Keratinocyte (primary cell): ENCODE data around the gene THRB. TPM values are rescaled to one million over a fixed set of nuclear protein-coding genes. Genes with fewer than 3 reads are reported as not detected.

Experiments used
- DNase-seq: peaks from one replicate; pipeline ENCODE4 v3.0.0-alpha.2; 2011; ENCODE audit warnings: low read depth, missing footprints, low spot score
- FAIRE-seq: peaks from 2 replicates; lab custom pipeline; 2011; peaks lifted over from hg19 to GRCh38; lab: Jason Lieb, UNC
- H2AFZ ChIP-seq: 2 replicates; pipeline ENCODE4 v1.6.0; 2012; ENCODE audit warnings: low read length, control low read depth, inconsistent platforms; ENCODE audit not compliant: control insufficient read depth
- H3K27ac ChIP-seq: 2 replicates; pipeline ENCODE4 v1.5.1; 2011; ENCODE audit warnings: low read length; ENCODE audit not compliant: control insufficient read depth, insufficient read depth
- H3K27me3 ChIP-seq: 3 replicates; pipeline ENCODE4 v1.6.0; 2011; ENCODE audit warnings: low read length; ENCODE audit not compliant: control insufficient read depth, insufficient read depth; ENCODE audit errors: extremely low read depth
- H3K36me3 ChIP-seq, 2 experiments: 2 replicates in 1 of 2; 3 replicates in 1 of 2; pipeline ENCODE4 v1.5.1; 2011; ENCODE audit warnings: low read length in 2 of 2, mild to moderate bottlenecking in 1 of 2; ENCODE audit not compliant: control insufficient read depth in 2 of 2, insufficient read depth in 2 of 2; ENCODE audit errors: extremely low read depth in 1 of 2
- H3K4me1 ChIP-seq: 3 replicates; pipeline ENCODE4 v1.5.1; 2011; ENCODE audit warnings: low read length; ENCODE audit not compliant: control insufficient read depth, insufficient read depth; ENCODE audit errors: extremely low read depth
- H3K4me2 ChIP-seq: 3 replicates; pipeline ENCODE4 v1.6.0; 2011; ENCODE audit warnings: low read depth, low read length; ENCODE audit not compliant: control insufficient read depth, insufficient read depth; ENCODE audit errors: extremely low read depth
- H3K4me3 ChIP-seq, 3 experiments: fragments of 200-600 bp in 1 of 3; sonication (generic) in 1 of 3; 2 replicates in 2 of 3; 3 replicates in 1 of 3; pipeline ENCODE4 v1.5.1; 2011 to 2016; ENCODE audit warnings: low read length in 3 of 3, mild to moderate bottlenecking in 3 of 3, control low read depth in 2 of 3, inconsistent platforms in 1 of 3, low read depth in 1 of 3, mixed read lengths in 1 of 3, mixed run types in 1 of 3, moderate library complexity in 1 of 3; ENCODE audit not compliant: control insufficient read depth in 2 of 3, insufficient read depth in 2 of 3; ENCODE audit errors: extremely low read depth in 1 of 3
- H3K79me2 ChIP-seq: 2 replicates; pipeline ENCODE4 v1.6.0; 2012; ENCODE audit warnings: low read length; ENCODE audit not compliant: control insufficient read depth, insufficient read depth
- H3K9ac ChIP-seq: 3 replicates; pipeline ENCODE4 v1.6.0; 2011; ENCODE audit warnings: low read length; ENCODE audit not compliant: control insufficient read depth, insufficient read depth; ENCODE audit errors: extremely low read depth
- H3K9me1 ChIP-seq: 3 replicates; pipeline ENCODE4 v1.6.0; 2011; ENCODE audit warnings: low read length; ENCODE audit not compliant: control insufficient read depth, insufficient read depth; ENCODE audit errors: extremely low read depth
- H3K9me3 ChIP-seq: 2 replicates; pipeline ENCODE4 v1.5.1; 2012; ENCODE audit warnings: low read depth, low read length; ENCODE audit not compliant: control insufficient read depth
- H4K20me1 ChIP-seq: 3 replicates; pipeline ENCODE4 v1.6.0; 2011; ENCODE audit warnings: low read length; ENCODE audit not compliant: control insufficient read depth, insufficient read depth; ENCODE audit errors: extremely low read depth
- EZH2 ChIP-seq: IDR thresholded peaks from one replicate; pipeline ENCODE4 v1.6.1; 2012; ENCODE audit warnings: inconsistent platforms, mild to moderate bottlenecking, low read length, moderate library complexity
- dilution Hi-C: fragments of 300-500 bp; cut with MboI; formaldehyde crosslinking; loops from one replicate; pipeline ENCODE4 v1.7.0; 2020; ENCODE audit warnings: low sequenced_read_pairs; ENCODE audit not compliant: extremely low pct_ligation_motif_present
- polyA plus RNA-seq, 5 experiments: library from polyadenylated mRNA; depleted of rRNA in 3 of 5; stranded (reverse) in 3 of 5; stranded (forward) in 1 of 5; unstranded in 1 of 5; fragments of >200 nt; gene quantifications; 1 replicate in 1 of 5; 2 replicates in 3 of 5; 3 replicates in 1 of 5; pipeline versions ENCODE4 v1.2.1 to v1.2.3, GENCODE V29; 2011 to 2012; ENCODE audit warnings: missing spikeins in 2 of 5, low read depth in 1 of 5, low replicate concordance in 1 of 5
- TF ChIP-seq, protein P1 (sequence below), 3 experiments: IDR thresholded peaks in 1 of 3; conservative IDR thresholded peaks in 1 of 3; optimal IDR thresholded peaks in 1 of 3; 2 replicates in 2 of 3; 3 replicates in 1 of 3; pipeline versions ENCODE3 to v1.5.1; 2011; ENCODE audit warnings: low read length in 3 of 3, mild to moderate bottlenecking in 3 of 3, moderate library complexity in 2 of 3, control low read depth in 1 of 3, inconsistent platforms in 1 of 3; ENCODE audit not compliant: insufficient read depth in 2 of 3; ENCODE audit errors: extremely low read depth in 1 of 3

The THRB gene
- polyA plus RNA-seq, 1 donor (not counting 4 experiments of a cell fraction or from before 2014, with no cell fraction given) = 2.6 TPM

DNA sequence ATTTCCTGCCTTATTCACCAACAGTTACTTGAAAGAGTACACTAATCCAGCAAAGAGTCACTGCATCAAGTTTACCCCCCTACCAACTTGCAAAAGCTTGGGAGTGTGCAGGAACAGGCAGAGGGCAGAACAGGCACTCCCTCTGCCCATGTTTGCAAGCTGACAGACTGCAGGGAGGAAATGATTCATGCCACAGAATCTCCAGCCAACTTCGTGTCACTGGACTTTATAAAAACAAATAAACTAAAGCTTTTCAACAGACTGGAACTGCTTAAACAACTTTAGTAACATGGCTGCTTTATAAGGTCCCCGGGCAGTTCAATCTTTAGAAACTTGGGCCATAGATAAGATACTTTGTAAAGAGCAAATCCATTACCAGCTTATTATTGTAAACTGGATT is 129.5 kb downstream of the THRB start:
- Histone ChIP-seq H3K4me1 (peaks cover 17% of the 10 kb centered on the region), H3K9me3 (no peaks in the 10 kb centered on the region), H3K9ac (no peak overlapping the region), H3K4me2 (peak overlapping the region; percentile 24), H3K4me3 (peak overlapping the region in 1 of 3 experiments; percentile 22), H3K27ac (no peak overlapping the region), H3K79me2 (no peaks in the 10 kb centered on the region), H3K9me1 (no peaks in the 10 kb centered on the region), H2AFZ (no peak overlapping the region), H3K36me3 (no peaks in the 10 kb centered on the region), H3K27me3 (no peaks in the 10 kb centered on the region), H4K20me1 (no peaks in the 10 kb centered on the region)
- peak; percentile 80 for FAIRE-seq
- peak; percentile 38 for DNase-seq
- dilution Hi-C loops = no loop called here
- TF ChIP-seq EZH2 = no peak
- TF ChIP-seq, protein P1, sequence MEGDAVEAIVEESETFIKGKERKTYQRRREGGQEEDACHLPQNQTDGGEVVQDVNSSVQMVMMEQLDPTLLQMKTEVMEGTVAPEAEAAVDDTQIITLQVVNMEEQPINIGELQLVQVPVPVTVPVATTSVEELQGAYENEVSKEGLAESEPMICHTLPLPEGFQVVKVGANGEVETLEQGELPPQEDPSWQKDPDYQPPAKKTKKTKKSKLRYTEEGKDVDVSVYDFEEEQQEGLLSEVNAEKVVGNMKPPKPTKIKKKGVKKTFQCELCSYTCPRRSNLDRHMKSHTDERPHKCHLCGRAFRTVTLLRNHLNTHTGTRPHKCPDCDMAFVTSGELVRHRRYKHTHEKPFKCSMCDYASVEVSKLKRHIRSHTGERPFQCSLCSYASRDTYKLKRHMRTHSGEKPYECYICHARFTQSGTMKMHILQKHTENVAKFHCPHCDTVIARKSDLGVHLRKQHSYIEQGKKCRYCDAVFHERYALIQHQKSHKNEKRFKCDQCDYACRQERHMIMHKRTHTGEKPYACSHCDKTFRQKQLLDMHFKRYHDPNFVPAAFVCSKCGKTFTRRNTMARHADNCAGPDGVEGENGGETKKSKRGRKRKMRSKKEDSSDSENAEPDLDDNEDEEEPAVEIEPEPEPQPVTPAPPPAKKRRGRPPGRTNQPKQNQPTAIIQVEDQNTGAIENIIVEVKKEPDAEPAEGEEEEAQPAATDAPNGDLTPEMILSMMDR (optimal IDR thresholded peaks at IDR 0.05 in 1 of 3, IDR thresholded peaks at IDR 0.05 in 1 of 3, conservative IDR thresholded peaks at IDR 0.05 in 1 of 3; ENCODE audit: extremely low read depth in 1 of 3, insufficient read depth in 2 of 3, low read length in 3 of 3) = peak; percentile 9 to 49 (median 14)

DNA sequence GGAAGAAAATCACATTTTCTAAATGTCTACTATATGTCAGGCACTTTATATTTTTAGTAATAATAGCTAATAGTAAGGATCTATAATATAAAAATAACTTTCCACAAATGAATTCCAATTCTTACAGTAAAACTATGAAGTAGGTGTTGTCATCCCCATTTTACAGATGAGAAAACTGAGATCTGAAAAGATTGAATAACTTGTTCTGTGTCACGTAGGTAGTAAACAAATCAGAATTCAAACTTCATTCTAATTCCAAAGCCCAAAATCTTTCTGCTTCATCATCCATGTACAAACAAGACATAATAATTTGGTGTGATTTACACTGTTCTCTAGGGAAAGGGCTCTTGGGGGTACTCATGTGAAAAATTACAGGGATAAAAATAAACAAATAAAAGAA is 130.3 kb downstream of the THRB start:
- H3K9ac ChIP-seq = no peak overlapping the region
- FAIRE-seq = no peak
- H3K9me3 ChIP-seq = no peaks in the 10 kb centered on the region
- no peaks in the 10 kb centered on the region for H3K79me2 ChIP-seq
- H3K27me3 ChIP-seq = no peaks in the 10 kb centered on the region
- H3K27ac ChIP-seq = no peak overlapping the region
- H3K4me2 ChIP-seq = no peak overlapping the region
- H3K9me1 ChIP-seq = no peaks in the 10 kb centered on the region
- dilution Hi-C loops = no loop called here
- no peaks in the 10 kb centered on the region for H4K20me1 ChIP-seq
- H2AFZ ChIP-seq = no peak overlapping the region
- H3K36me3 ChIP-seq = no peaks in the 10 kb centered on the region
- peaks cover 17% of the 10 kb centered on the region for H3K4me1 ChIP-seq
- no peak for DNase-seq
- TF ChIP-seq, protein P1 (optimal IDR thresholded peaks at IDR 0.05 in 1 of 3, IDR thresholded peaks at IDR 0.05 in 1 of 3, conservative IDR thresholded peaks at IDR 0.05 in 1 of 3; ENCODE audit: extremely low read depth in 1 of 3, insufficient read depth in 2 of 3, low read length in 3 of 3) = no peak
- TF ChIP-seq EZH2 = no peak
- H3K4me3 ChIP-seq = no peak overlapping the region
